HG03039 (cell line): ENCODE data around the gene TMPRSS13.
"Not testable (repeated sequence)": the region's sequence is repeated elsewhere in the genome, so short reads cannot be mapped to it uniquely, and the experiment has no call there.

Experiments used
- ATAC-seq: cut with Tn5 transposase; IDR thresholded peaks from one replicate; pipeline ENCODE4 v1.9.1; 2021; ENCODE audit warnings: mild to moderate bottlenecking, moderate library complexity; ENCODE audit not compliant: unreplicated experiment

The TMPRSS13 gene

DNA sequence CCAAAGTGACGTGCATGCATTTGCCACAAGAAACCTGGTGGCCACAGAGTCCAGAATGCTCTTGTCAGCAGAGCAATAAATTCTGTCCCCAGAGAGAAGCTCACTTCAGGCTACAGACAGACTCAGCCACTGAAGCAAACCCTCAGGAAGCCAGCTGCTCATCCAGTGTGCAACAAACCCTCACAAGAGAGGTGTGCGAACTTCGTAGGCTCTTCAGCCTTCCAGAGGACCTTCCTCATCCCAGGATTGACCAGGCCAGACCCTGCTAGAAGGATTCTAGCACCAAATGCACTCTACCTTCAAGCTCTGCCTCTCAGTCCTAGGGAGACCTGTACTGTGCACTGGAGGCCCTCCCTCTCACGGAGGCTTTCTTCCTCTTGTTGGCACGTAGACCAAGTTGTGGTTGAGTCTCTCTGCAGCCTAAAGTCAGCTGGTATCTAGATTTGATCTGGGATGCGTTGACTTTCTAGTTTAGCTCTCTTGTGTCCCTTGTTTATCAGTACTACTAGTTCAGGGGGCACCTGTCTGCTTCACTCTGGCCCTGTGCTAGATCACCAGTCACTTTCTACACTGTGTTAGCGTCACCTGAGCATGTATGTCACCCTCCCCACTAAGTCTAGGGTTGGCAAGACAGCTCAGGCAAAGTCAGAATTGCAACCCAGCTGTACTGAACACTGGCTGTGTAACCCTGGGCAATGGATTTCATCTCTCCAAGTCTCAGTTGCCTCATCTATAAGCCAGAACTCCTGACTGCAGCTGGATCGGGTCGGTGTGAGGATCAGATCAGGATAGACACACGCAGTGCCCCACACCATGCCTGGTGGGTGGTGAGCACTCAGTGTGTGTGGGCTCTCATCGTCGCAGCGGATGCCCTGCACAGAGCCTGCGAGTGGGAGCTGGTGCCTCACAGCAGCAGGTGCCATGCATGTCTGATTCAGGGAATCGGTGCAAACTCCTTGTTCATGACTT, 22.1 kb upstream of the TMPRSS13 start:
- no peak for ATAC-seq

DNA sequence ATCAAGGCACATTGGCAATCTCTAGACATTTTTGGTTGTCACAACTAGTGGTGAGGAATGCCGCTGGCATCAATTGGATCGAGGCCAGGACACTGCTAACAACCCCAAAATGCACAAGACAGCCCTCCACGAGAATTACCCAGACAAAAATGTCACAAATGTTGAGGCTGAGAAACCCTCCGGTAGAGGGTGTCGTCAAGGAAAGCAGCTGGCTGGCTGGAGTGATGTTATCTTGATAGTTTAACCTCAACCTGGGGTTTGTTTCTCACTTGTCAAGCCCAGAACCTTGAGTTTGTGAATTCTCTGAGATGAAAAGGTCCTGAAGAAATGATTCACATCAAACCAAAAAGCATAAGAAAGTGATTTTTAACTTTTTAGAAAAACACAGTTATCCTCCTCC, 21.1 kb upstream of the TMPRSS13 start:
- ATAC-seq = no peak

DNA sequence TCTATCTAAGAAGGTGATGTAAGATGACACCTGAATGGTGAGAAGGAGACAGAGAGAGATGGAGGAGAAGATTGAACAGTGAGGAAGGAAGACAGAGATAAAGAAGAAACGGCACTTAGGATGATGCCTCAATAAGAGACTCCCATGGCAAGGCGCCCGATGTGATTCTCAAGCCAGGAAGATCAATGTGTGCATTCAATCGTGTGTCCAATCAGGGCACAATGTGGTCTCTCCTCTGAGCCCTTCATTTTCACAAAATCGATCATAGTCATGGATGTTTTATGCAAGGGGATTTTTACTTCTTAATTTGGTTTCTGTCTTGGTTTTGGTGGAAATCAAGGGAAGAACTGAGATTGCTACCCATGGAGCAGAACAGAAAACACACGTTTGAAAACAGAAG, 19.9 kb upstream of the TMPRSS13 start:
- ATAC-seq = no peak

DNA sequence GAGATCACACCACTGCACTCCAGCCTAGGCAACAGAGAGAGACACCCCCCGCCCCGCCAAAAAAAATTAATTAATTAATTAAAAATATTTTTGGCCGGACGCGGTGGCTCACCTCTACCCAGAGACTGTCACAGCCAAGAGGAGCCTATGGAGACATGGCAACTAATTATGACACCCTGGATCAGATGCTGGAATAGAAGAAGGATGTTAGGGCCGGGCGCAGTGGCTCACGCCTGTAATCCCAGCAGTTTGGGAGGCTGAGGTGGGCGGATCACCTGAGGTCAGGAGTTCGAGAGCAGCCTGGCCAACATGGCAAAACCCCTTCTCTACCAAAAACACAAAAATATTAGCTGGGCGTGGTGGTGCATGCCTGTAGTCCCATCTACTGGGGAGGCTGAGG, 19.3 kb upstream of the TMPRSS13 start:
- ATAC-seq = not testable (repeated sequence)

DNA sequence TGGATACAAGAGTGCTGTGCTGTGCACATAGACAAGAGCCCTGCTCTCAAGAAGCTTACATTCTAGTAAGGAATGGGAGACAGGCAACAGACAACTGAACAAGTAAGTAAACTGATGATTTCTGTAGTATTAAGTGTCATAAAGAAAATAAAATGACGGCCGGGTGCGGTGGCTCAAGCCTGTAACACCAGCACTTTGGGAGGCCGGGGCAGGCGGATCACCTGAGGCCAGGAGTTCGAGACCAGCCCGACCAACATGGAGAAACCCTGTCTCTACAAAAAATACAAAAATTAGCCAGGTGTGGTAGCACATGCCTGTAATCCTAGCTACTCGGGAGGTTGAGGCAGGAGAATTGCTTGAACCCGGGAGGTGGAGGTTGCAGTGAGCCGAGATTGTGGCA, 18.5 kb upstream of the TMPRSS13 start:
- not testable (repeated sequence) for ATAC-seq

DNA sequence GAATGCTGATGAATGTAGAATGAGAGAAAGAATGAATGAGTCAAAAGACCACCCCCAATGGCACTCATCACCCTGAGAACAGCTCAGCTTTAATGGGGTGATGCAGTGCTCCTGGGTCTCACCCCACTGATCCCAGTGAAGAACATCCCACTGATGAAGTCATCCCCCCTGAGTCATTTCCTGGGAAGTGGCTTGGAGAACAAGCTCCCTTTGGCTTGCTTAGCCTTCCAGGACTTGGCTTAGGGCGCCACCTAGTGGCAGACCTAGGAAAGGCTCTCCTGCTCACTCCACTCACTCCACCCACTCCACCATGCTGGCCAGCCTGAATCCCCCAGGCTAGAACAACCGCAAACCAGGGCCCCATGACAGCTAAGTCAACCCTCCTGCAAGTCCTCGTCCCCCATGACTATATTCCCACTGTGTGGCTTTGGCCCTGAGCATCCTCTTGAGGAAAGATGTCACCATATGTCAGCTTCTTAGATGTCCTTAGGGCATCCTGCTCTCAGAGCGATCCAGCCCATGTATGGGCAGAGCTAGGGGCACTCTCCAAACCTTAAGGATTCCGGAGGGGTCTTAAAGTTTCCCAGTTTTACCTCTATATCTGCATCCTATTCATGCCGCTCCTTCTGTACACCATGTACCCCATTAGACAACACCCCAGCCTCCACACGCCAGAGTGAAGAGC, 17.8 kb upstream of the TMPRSS13 start:
- no peak for ATAC-seq

DNA sequence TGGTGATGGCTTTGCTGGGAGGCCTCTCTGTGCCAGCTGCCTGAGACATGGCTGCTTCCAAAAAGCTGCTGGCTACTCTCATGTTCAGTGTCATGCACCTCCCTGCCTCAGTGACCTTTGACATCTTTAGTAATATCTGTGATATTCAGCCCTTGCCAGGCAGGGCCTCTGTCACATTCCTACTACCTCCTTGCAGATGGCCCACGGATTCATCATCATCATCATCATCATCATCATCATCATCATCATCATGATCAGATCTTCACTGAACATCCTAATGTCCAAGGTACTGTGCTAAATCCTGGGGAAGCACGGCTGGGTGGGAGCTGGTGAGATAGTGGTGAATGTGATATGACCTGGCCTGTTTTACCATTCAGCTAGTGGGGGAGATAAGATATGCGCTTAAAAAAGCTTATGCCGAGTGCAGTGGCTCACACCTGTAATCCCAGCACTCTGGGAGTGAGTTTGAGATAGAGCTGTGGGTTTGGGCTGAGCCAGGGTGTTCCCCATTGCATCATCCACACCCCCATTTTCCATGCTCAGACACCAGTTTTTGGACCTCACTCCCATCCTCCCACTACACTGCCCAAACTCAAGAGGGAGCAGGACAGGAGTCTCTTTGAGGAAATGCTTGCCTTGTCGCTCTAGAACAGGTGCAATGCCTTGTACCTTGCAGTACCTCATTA, 17.1 kb upstream of the TMPRSS13 start:
- no peak for ATAC-seq

DNA sequence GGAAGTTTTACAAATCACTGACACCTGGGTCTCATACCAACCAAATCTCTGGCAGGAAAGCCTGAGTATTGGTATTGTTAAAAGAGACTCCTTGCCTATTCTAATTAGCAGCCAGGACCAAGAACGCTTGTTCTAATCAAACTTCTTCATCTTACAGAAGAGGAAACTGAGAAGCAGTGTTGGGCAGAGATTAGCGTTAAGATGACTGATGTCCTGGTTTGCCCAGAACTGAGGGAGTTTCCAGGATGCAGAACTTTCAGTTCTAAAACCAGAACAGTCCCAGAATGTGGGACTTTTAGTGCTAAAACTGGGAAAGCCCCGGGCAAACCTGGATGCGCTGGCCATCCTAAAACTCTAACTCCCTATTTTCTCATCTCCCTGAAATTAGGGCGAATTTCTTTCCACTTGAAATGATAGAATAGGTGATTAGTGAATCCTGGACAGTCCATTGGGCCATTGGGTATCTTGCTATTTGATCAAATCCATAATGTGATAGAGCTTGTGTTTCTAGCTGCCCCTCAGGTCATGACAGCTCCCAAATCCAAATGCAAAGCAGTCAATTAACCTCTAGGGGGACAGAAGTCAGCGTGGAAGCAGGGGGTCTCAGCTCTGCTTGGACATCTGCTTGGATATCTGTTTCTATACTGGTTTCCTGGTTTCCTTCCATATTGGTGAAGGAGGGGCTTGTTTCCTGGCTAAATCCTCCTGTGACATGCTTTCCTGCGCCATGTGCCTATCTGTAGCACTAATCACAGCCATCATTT, 16.0 kb upstream of the TMPRSS13 start:
- ATAC-seq = no peak

DNA sequence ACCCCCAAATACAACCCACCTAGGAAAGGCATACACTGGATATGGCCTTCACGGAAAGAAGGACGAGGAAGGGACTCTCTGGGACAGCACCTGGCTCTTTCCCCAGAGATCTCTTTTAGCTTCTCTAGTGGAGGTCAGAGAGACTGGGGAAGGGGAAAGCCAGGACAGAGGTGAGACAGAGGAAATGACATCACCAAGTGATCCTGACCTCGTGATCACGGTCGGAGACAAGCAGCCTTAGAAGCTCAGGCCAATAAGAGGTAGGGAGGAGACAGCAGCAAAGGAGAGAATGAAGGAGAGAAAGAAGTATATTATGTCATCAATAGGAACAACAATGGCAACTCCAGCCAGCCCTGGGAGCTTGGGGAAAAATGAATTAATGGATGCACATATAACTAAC, 15.4 kb upstream of the TMPRSS13 start:
- ATAC-seq = no peak

DNA sequence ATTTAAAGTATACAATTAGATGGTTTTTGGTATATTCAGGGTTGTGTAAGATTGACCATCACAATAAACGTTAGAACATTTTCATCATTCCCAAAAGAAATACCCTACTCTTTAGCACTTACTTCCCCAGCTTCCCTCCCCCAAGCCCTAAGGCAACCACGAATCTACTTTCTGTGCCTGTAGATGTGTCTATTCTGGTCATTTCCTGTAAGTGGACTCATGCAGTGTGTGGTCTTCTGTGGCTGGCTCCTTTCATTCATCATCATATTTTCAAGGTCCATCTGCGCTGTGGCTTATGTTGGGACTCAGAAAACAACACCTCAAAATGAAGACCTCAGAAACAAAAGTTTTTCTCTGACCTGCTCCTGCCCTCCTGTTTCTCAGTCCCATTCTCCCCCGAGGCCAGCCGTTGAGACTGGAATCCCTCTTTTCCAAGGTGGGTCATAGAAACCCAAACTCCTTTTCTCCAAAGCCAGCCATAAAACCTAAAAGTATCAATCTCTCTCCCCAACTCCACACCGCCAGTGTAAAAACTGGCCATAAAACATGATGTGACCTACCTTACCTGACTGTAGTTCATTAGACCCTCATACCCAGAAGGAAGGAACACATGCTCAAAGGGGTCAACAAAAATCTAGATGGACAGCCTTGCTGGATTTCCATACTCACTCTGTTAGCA, 12.9 kb upstream of the TMPRSS13 start:
- no peak for ATAC-seq

DNA sequence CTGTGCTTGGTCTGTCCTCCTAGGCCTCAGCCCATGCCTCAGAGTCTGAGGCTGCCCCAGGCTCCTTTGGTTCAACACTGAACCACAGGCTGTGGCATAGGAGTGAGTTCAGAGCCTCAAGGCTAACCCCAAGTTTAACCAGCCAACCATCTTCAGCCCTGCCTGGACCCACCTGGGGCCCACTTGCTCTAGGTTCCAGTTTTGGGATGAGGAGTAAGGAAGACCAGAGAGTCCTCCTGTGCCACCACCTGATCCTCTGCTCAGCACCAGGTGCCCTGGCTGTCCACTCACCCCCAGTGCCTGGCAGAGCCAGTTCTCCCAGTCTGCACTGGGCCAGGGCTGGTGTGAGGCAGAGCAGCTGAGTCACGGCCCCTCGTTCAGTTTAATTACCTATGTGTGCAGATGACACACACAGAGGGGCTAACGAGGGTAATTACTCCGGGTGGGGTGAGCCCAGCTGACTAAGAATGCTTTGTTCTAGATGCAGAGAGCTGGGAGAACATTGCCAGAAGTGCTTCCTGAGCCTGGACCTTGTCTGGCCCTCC, 12.0 kb upstream of the TMPRSS13 start:
- no peak for ATAC-seq

DNA sequence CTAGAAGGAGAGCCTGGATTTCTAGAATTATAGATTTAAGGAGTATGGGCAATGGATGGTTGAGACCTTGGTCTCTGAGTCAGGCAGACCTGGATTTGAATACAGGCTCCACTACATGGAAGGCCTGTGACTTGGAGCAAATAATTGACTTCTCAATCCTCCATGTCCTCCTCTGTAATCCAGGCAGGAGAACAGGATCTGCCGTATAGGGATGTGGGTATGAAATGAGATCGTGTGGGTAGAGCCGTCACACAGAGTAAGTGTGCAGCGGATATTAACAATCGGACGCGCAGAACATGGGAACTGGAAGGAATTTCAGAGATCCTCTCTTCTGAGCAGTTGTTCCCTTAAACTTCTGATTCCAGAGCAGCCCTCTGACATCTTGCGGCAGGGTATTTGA, 11.5 kb upstream of the TMPRSS13 start:
- ATAC-seq = no peak

DNA sequence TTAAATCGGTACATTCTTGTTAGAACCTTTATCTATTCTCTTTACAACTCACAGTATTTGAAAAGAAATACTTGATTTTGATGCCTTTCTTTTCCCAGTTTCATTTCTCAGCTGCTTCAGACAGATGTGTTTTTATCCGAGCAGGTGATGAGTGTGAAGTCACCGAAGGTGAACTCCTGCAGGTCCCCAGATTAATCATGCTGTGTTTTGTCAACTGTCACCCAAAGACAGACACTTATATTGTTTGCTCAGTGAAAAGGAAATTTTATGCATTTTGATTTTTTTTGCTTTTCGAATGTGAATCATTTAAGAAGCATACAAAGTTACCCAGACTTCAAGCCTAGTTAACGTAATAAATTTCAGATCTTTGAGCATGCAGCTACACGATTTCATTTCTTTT, 7.8 kb upstream of the TMPRSS13 start:
- no peak for ATAC-seq

DNA sequence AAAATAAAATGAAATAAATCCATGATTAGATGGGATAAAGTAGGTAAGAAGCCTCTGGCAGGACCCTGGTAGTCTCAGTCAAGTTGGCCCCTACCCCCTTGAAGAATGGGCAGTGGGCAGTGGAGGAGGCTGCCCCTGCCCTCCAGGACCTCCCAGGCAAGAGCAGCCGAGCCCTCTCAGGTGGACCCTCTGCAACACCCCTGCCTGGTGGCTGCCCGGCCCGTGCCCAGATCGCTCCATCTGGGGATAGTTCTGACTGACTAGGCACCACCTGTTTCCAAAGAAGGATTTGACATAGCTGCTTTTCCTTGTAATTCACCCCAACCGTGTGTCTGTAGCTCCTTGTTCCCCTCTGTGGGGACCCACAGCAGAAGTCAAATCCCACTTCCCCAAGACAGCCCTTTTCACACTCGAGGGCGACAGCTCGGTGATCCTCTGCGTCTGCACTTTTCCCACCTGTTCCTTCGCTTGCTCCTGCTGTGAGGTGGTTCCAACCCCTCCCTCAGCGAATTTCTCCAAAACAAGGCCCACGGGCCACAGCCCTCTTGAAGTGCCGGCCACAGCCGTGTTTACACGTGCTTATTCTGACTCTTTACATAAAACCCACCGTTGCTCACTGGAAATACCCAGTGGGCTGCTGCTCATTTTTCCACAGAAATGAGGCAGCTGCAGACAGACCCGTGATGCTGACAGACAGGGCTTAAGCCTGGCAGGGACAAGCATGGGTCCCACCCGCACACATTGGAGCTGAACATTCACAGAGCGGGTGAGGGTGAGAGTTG, 5.5 kb upstream of the TMPRSS13 start:
- ATAC-seq = no peak

DNA sequence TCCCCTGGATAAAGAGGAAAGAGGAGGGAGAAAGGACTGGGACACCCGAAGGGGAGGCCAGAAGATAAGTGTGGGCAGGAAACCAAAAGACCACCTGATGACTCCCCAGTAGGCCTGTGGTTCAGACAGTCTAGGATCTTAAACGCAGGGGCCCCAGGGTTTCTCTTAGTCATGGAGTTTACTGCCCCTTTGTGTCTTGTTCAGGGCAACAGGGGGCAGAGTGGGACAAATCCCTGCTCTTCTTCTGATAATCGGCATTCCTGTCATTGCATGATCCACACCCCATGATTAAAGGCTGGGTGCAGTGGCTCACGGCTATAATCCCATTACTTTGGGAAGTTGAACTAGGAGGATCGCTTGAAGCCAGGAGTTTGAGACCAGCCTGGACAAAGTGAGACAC, 4.7 kb upstream of the TMPRSS13 start:
- no peak for ATAC-seq

DNA sequence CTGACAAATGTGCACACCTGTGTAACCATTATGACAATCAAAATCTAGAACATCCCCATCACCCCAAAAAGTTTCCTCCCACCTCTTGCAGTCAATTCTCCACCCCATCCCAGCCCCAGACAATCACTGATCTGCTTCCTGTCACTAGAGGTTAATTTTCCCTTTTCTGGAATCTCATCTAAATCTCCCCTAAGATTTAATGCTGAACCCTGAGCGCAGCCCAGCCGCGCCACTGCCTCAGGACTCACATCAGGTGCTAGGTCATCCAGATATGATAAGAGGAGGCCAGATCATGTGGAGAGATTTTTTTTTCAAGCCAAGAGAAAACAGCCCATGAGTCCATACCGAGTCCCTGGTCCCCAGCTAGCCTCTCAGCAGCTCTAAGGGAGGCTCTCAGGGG, 4.3 kb upstream of the TMPRSS13 start:
- ATAC-seq = no peak

DNA sequence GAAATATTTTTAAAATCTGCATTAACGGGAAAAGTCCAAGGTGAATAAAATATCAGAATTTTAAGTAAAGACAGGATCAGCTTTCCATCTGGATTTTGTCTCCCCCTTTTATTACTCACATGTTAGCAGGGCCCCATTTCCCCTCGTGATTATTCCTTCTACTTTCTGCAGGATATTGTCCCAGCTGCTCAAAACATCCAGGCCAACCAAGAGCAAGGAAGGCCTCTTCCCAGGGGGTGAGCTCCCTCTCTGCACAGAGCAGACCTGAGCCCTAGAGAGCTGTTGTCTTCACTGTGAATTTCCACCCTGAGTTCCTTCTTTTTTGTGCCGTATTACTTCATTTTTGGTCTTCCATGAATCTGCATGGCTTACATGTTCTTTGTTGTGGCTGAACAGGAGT, 3.7 kb upstream of the TMPRSS13 start:
- no peak for ATAC-seq

DNA sequence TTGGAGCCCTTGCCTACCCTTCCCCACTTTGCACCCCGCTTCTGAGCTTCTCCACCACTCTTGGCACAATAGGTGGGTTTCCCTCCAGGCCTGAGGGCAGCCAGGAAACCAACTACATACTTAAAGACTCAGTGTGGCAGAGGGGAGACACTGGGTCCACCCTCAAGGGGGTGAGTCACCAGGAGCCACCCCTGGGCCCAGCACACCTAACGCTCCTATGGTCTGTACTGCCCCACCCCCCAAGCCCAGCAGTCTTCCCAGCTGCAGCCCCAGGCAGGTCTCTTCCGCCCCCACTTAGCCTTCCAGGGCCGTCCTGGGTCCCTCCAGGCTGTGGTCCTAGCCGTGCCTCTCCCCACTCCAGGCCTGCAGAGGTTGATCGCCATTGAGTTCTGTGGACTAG, 3.2 kb upstream of the TMPRSS13 start:
- ATAC-seq = no peak

DNA sequence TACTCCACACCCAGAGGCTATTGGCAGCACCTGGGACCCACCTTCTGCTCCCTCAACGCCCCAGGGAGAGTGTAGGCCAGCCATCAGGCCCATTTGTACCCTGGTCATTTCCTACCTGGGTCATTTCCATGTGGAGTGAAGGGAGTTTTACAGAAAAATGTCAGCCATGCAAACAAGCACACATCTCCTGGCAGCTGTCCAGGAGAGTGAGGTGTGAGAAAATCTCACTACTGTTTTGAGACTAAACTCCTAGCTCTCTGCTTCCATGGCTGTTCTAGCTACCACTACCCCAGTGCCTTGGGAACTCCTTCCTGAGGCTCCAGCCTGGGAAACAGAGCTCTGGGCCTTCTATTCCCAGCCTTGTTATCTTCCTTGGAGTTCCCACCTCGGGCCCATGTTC, 2.8 kb upstream of the TMPRSS13 start:
- no peak for ATAC-seq
